H1 (cell line): ENCODE results near the gene USP8. TPM values are rescaled to one million over a fixed set of nuclear protein-coding genes. Genes with fewer than 3 reads are reported as not detected.

Experiments used
- CTCF ChIA-PET: fragments of 300-600 bp; sonication (Branson Sonifier 250); formaldehyde crosslinking; loops from one replicate; lab custom pipeline; 2021; ENCODE audit not compliant: partially characterized antibody; lab: Charles Lee
- POLR2A ChIA-PET: fragments of 300-600 bp; sonication (Branson Sonifier 250); formaldehyde crosslinking; loops from one replicate; lab custom pipeline; 2021; ENCODE audit warnings: inconsistent platforms; ENCODE audit not compliant: partially characterized antibody; lab: Charles Lee
- DNase-seq, 2 experiments: peaks; one replicate each; pipeline versions ENCODE4 v3.0.0 to v3.0.0-alpha.2; 2010 to 2022; ENCODE audit warnings: low spot score in 2 of 2, low read depth in 1 of 2, mixed read lengths in 1 of 2
- FAIRE-seq: peaks from 2 replicates; lab custom pipeline; 2011; peaks lifted over from hg19 to GRCh38; lab: Jason Lieb, UNC
- H2AFZ ChIP-seq: 2 replicates; pipeline ENCODE4 v1.8.1; 2012; ENCODE audit warnings: low read length, inconsistent platforms
- H2AK5ac ChIP-seq: 2 replicates; pipeline ENCODE4 v1.6.1; 2013; ENCODE audit warnings: low read depth, low read length
- H2BK120ac ChIP-seq: replicated peaks from 2 replicates; pipeline ENCODE3; 2013; ENCODE audit warnings: low read depth, low read length, inconsistent platforms
- H2BK12ac ChIP-seq: 2 replicates; pipeline ENCODE4 v1.6.1; 2013; ENCODE audit warnings: low read depth, low read length
- H2BK15ac ChIP-seq: 2 replicates; pipeline ENCODE4 v1.6.1; 2013; ENCODE audit warnings: low read length
- H2BK20ac ChIP-seq: 2 replicates; pipeline ENCODE4 v1.6.1; 2013; ENCODE audit warnings: low read length
- H2BK5ac ChIP-seq: 2 replicates; pipeline ENCODE4 v1.6.1; 2013; ENCODE audit warnings: low read depth, low read length
- H3K14ac ChIP-seq: 2 replicates; pipeline ENCODE4 v1.6.1; 2013; ENCODE audit warnings: inconsistent platforms; ENCODE audit not compliant: insufficient read length
- H3K18ac ChIP-seq: 2 replicates; pipeline ENCODE4 v1.6.1; 2013; ENCODE audit warnings: low read length; ENCODE audit errors: extremely low read depth
- H3K23ac ChIP-seq: 2 replicates; pipeline ENCODE4 v1.6.1; 2013; ENCODE audit warnings: inconsistent platforms; ENCODE audit not compliant: insufficient read length
- H3K23me2 ChIP-seq: 2 replicates; pipeline ENCODE4 v1.6.1; 2013; ENCODE audit warnings: low read depth, low read length
- H3K27ac ChIP-seq: 2 replicates; pipeline ENCODE4 v1.6.1; 2011; ENCODE audit warnings: low read depth, low read length, inconsistent platforms
- H3K27me3 ChIP-seq, 4 experiments: replicated peaks in 1 of 4; 1 replicate in 1 of 4; 2 replicates in 3 of 4; pipeline versions ENCODE4 v1.6.1 to v1.8.1; 2011 to 2013; ENCODE audit warnings: low read length in 3 of 4, mild to moderate bottlenecking in 3 of 4, inconsistent platforms in 2 of 4, mixed read lengths in 2 of 4, moderate library complexity in 1 of 4; ENCODE audit not compliant: control insufficient read depth in 3 of 4, insufficient read depth in 3 of 4; ENCODE audit errors: extremely low read depth in 1 of 4
- H3K36me3 ChIP-seq, 4 experiments: 2 replicates each; pipeline versions ENCODE4 v1.6.1 to v1.8.1; 2011 to 2013; ENCODE audit warnings: mild to moderate bottlenecking in 4 of 4, low read length in 3 of 4, moderate library complexity in 2 of 4, control low read depth in 1 of 4, inconsistent platforms in 1 of 4; ENCODE audit not compliant: insufficient read depth in 4 of 4, control insufficient read depth in 2 of 4
- H3K4ac ChIP-seq: replicated peaks from 2 replicates; pipeline ENCODE3; 2013; ENCODE audit warnings: low read length, low read depth, mixed read lengths, inconsistent platforms; ENCODE audit not compliant: insufficient read length
- H3K4me1 ChIP-seq, 4 experiments: replicated peaks in 1 of 4; 1 replicate in 1 of 4; 2 replicates in 3 of 4; pipeline versions ENCODE4 v1.6.1 to v1.8.1; 2011 to 2013; ENCODE audit warnings: low read length in 3 of 4, inconsistent platforms in 2 of 4, mixed read lengths in 1 of 4; ENCODE audit not compliant: insufficient read depth in 4 of 4, control insufficient read depth in 3 of 4
- H3K4me2 ChIP-seq, 2 experiments: 2 replicates each; pipeline versions ENCODE4 v1.6.1 to v1.8.1; 2011 to 2013; ENCODE audit warnings: low read depth in 2 of 2, low read length in 2 of 2, control low read depth in 1 of 2, inconsistent platforms in 1 of 2, mild to moderate bottlenecking in 1 of 2; ENCODE audit not compliant: insufficient read depth in 1 of 2
- H3K4me3 ChIP-seq, 4 experiments: fragments of 200-600, 300-600 bp in 1 of 4; sonication (generic), shearing (Covaris generic), sonication (Bioruptor Twin) in 1 of 4; 2 replicates each; pipeline versions ENCODE4 v1.5.1 to v1.8.1; 2011 to 2016; ENCODE audit warnings: low read length in 4 of 4, low read depth in 3 of 4, control low read depth in 2 of 4, inconsistent platforms in 2 of 4, mild to moderate bottlenecking in 2 of 4, mixed read lengths in 1 of 4, moderate library complexity in 1 of 4; ENCODE audit not compliant: insufficient read depth in 2 of 4; ENCODE audit errors: extremely low read depth in 1 of 4
- H3K56ac ChIP-seq: replicated peaks from 2 replicates; pipeline ENCODE3; 2013; ENCODE audit warnings: low read depth, mild to moderate bottlenecking, mixed read lengths, low read length, inconsistent platforms; ENCODE audit not compliant: insufficient read length
- H3K79me1 ChIP-seq: 2 replicates; pipeline ENCODE4 v1.6.1; 2013; ENCODE audit warnings: low read depth, low read length, control low read depth
- H3K79me2 ChIP-seq, 2 experiments: 2 replicates each; pipeline versions ENCODE4 v1.6.1 to v1.8.1; 2012 to 2013; ENCODE audit warnings: low read length in 2 of 2, mild to moderate bottlenecking in 2 of 2, inconsistent platforms in 1 of 2; ENCODE audit not compliant: insufficient read depth in 2 of 2, control insufficient read depth in 1 of 2
- H3K9ac ChIP-seq, 4 experiments: replicated peaks in 1 of 4; 1 replicate in 1 of 4; 2 replicates in 3 of 4; pipeline versions ENCODE4 v1.6.1 to v1.8.1; 2011 to 2013; ENCODE audit warnings: low read depth in 3 of 4, low read length in 3 of 4, control low read depth in 2 of 4, mild to moderate bottlenecking in 2 of 4, moderate library complexity in 2 of 4, inconsistent platforms in 1 of 4; ENCODE audit errors: extremely low read depth in 1 of 4
- H3K9me3 ChIP-seq, 2 experiments: 2 replicates each; pipeline versions ENCODE4 v1.6.1 to v1.8.1; 2012 to 2013; ENCODE audit warnings: mild to moderate bottlenecking in 2 of 2, moderate library complexity in 2 of 2, control low read depth in 1 of 2, inconsistent platforms in 1 of 2, low read depth in 1 of 2, low read length in 1 of 2, mixed read lengths in 1 of 2; ENCODE audit not compliant: insufficient read depth in 2 of 2
- H4K20me1 ChIP-seq, 2 experiments: replicated peaks in 1 of 2; 2 replicates each; pipeline versions ENCODE3 to v1.8.1; 2011 to 2013; ENCODE audit warnings: inconsistent platforms in 2 of 2, low read length in 2 of 2, mild to moderate bottlenecking in 1 of 2; ENCODE audit not compliant: insufficient read depth in 2 of 2, control insufficient read depth in 1 of 2
- H4K5ac ChIP-seq: 2 replicates; pipeline ENCODE4 v1.6.1; 2013; ENCODE audit warnings: low read length, low read depth, mixed read lengths, inconsistent platforms; ENCODE audit not compliant: insufficient read length
- H4K8ac ChIP-seq: 2 replicates; pipeline ENCODE4 v1.8.0; 2013; ENCODE audit warnings: mild to moderate bottlenecking, moderate library complexity, low read length, inconsistent platforms; ENCODE audit not compliant: insufficient read depth; ENCODE audit errors: extremely low read depth
- H4K91ac ChIP-seq: replicated peaks from 2 replicates; pipeline ENCODE3; 2013; ENCODE audit warnings: low read length, mixed read lengths, inconsistent platforms; ENCODE audit not compliant: insufficient read length
- BCL11A ChIP-seq, 2 experiments: IDR thresholded peaks; one replicate each; pipeline ENCODE4 v1.6.1; 2011; ENCODE audit warnings: low read depth in 2 of 2, low read length in 2 of 2, mild to moderate bottlenecking in 2 of 2
- CBX8 ChIP-seq: fragments of 300-800, 300-1000 bp; sonication (generic); IDR thresholded peaks from 2 replicates; pipeline ENCODE4 v1.7.1; 2016; ENCODE audit warnings: low read depth, low read length, borderline replicate concordance
- ZNF274 ChIP-seq: IDR thresholded peaks from 2 replicates; pipeline ENCODE4 v1.7.0; 2012; ENCODE audit warnings: low read length, borderline replicate concordance; ENCODE audit errors: extremely low read depth
- WGBS, 2 experiments: shearing (Covaris generic) in 1 of 2; methylation state at CpG; one replicate each; pipeline versions ENCODE4 v1.1.6 to v1.1.7; 2013 to 2015; ENCODE audit warnings: low lambda C conversion rate in 2 of 2, mixed read lengths in 2 of 2, inconsistent platforms in 1 of 2, low coverage in 1 of 2, missing lambda C conversion rate in 1 of 2; ENCODE audit not compliant: insufficient replicate concordance in 2 of 2, insufficient coverage in 1 of 2, insufficient read length in 1 of 2; ENCODE audit errors: extremely low coverage in 1 of 2, missing lambda C conversion rate in 1 of 2; 5-methylcytosine and 5-hydroxymethylcytosine counted together
- polyA plus RNA-seq, 7 experiments: library from polyadenylated mRNA; depleted of rRNA in 3 of 7; stranded (reverse) in 5 of 7; unstranded in 2 of 7; fragments of >200 nt in 5 of 7; fragments of 200-250 nt in 2 of 7; gene quantifications; 1 replicate in 5 of 7; 2 replicates in 1 of 7; 4 replicates in 1 of 7; pipeline versions ENCODE4 v1.2.1 to v1.2.3, GENCODE V29; 2011 to 2013; ENCODE audit warnings: missing spikeins in 2 of 7, mixed read lengths in 2 of 7
- total RNA-seq: library from RNA; stranded (reverse); fragmentation: NEBNext Ultra II Directional; extraction: Animal tissue kit (Norgen Biotek cat#: 25700); gene quantifications from 2 replicates; pipeline ENCODE4 v1.2.1, GENCODE V29; 2021

Gene USP8
- total and polyA plus RNA-seq, 2 of the 8 experiments (the other 6 are each of a cell fraction or from before 2014, with no cell fraction given) = 19.9 to 66.2 TPM

- CTCF ChIA-PET = interaction anchor here (0.5 to 0.7 kb wide), 3 partner anchors 16 to 126 kb away, joined by 3 read pairs; no protein-coding TSS in a partner anchor
- no peak overlapping the region for H3K27ac ChIP-seq
- no peak overlapping the region for H4K5ac ChIP-seq
- H3K56ac ChIP-seq = no peak overlapping the region
- H2BK20ac ChIP-seq = no peak overlapping the region
- 92% methylated on average over 5 of the region's 5 CpGs; no CpG with 5 or more reads in 1 of the 2 experiments for WGBS, 2 experiments
- H3K36me3 ChIP-seq = peaks cover 3 to 18% (median 10%) of the 10 kb centered on the region in 4 experiments; a peak in 7 of 8 replicates
- no peak for TF ChIP-seq CBX8
- TF ChIP-seq BCL11A (IDR thresholded peaks at IDR 0.05; ENCODE audit: low read depth in 2 of 2, low read length in 2 of 2) = no peak
- no peak for TF ChIP-seq ZNF274
- DNase-seq = no peak
- H2BK15ac ChIP-seq = no peak overlapping the region
- no peak overlapping the region for H3K18ac ChIP-seq
- no peak overlapping the region for H3K4me3 ChIP-seq
- 0 out of 2 replicates have a peak, but pooled peaks cover 3% of the 10 kb centered on the region for H3K79me1 ChIP-seq
- H4K8ac ChIP-seq = no peak overlapping the region
- no peaks in the 10 kb centered on the region for H3K4me1 ChIP-seq
- H2AK5ac ChIP-seq = no peak overlapping the region
- no peak overlapping the region for H2BK5ac ChIP-seq
- no peak overlapping the region for H3K23ac ChIP-seq
- no peak overlapping the region for H2BK120ac ChIP-seq
- FAIRE-seq = no peak
- H2BK12ac ChIP-seq = no peak overlapping the region
- no peaks in the 10 kb centered on the region for H3K23me2 ChIP-seq
- POLR2A ChIA-PET = no interaction called here
- H2AFZ ChIP-seq = no peak overlapping the region
- no peak overlapping the region for H4K91ac ChIP-seq
- H3K27me3 ChIP-seq = no peaks in the 10 kb centered on the region
- H3K9me3 ChIP-seq = no peaks in the 10 kb centered on the region
- H3K4ac ChIP-seq = no peak overlapping the region
- no peak overlapping the region for H3K4me2 ChIP-seq
- H4K20me1 ChIP-seq = no peaks in the 10 kb centered on the region
- peaks cover 0 to 25% of the 10 kb centered on the region in 2 experiments; a peak in 2 of 4 replicates for H3K79me2 ChIP-seq
- H3K9ac ChIP-seq = no peak overlapping the region
- no peak overlapping the region for H3K14ac ChIP-seq
Measured at GRCh38 chr15:50440932-50441331, 16.7 kb downstream of the USP8 start.
